Measurements from ENCODE around the gene PLXDC1.

Gene PLXDC1

DNA sequence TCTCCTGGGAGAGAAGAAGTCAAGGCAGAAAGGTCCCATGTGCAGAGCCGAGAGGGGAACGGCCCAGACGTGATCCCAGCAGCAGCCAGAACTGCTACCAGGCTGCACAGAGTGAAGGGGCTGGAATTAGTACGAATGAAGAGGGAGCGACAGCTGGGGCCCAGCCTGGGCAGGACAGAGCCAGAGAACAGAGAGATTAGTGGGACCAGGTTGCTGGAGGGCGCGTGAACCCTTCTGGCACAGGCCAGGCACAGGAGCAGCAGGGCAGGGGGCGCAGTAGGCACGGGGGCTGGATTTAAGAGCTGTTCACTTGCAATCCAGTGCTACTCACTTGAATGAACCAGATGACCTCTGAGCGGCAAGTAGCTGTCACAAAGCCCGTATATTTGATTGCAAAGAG lies 66.9 kb downstream of the PLXDC1 start:
- Mint-ChIP-seq H3K9me3 (no peaks in the 10 kb centered on the region), H3K4me1 (peaks cover 8% of the 10 kb centered on the region), H3K36me3 (peaks cover 5% of the 10 kb centered on the region), H3K4me3 (no peak overlapping the region), H3K27ac (no peak overlapping the region), H3K27me3 (no peaks in the 10 kb centered on the region)

DNA sequence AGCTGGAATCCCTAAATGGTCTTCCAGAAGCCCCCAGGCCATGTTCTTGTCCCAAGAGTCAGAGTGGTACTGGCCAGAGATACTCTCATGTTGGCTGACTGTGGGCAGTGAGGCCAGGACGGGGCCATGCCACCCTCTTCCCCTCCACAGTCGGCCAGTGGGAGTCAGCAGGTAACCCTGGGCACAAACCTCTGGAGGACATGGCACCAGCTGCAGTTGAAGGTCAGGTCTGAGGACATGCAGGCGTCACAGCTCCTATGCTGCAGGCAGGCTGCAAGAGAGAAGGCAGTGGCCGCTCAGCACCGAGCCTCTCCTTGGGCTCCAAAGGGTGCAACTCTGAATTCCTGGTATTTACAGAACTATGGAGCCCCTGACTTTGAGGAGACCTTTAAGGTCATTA lies 68.2 kb downstream of the PLXDC1 start:
- peaks cover 5% of the 10 kb centered on the region for H3K36me3 Mint-ChIP-seq
- H3K9me3 Mint-ChIP-seq = no peaks in the 10 kb centered on the region
- H3K27me3 Mint-ChIP-seq = no peaks in the 10 kb centered on the region
- no peaks in the 10 kb centered on the region for H3K4me1 Mint-ChIP-seq
- no peak overlapping the region for H3K27ac Mint-ChIP-seq
- no peak overlapping the region for H3K4me3 Mint-ChIP-seq

DNA sequence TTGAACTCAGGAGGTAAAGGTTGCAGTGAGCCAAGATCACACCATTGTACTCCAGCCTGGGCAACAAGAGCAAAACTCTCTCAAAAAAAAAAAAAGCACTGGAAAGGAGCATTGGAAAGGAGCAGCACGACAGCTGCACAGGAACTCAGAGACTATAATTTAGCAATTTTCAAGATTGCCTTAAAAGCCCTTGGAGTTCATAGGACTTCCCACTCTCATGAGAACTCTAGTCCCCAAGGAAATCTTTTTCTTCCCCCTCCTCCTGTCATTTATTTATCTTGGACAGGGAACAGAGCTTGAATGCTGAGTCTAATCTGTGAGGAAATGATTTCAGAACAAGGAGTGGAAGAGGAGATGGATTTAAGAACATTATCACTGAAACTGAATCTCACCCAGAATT lies 69.0 kb downstream of the PLXDC1 start:
- Mint-ChIP-seq H3K36me3 (peaks cover 5% of the 10 kb centered on the region), H3K9me3 (no peaks in the 10 kb centered on the region), H3K27ac (no peak overlapping the region), H3K4me1 (no peaks in the 10 kb centered on the region), H3K4me3 (no peak overlapping the region), H3K27me3 (no peaks in the 10 kb centered on the region)

DNA sequence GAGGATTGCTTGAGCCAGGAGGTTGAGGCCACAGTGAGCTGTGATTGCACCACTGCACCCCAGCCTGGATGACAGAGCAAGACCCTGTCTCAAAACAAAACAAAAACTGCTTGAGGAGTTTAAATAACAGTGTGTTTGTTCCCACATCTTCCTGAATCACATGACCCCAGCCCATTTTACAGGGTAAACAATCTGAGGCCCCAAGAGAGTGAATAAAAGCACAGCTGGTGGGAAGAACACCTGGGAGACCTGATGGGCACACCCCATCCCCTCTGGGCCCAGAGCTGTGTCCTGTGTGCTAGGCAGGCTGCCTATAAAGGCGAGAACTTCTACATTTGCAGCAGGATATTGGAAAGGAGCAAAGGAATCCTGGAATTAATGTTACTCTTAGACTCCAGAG lies 69.6 kb downstream of the PLXDC1 start:
- H3K4me3 Mint-ChIP-seq = no peak overlapping the region
- peaks cover 5% of the 10 kb centered on the region for H3K36me3 Mint-ChIP-seq
- no peaks in the 10 kb centered on the region for H3K4me1 Mint-ChIP-seq
- no peaks in the 10 kb centered on the region for H3K9me3 Mint-ChIP-seq
- no peak overlapping the region for H3K27ac Mint-ChIP-seq
- no peaks in the 10 kb centered on the region for H3K27me3 Mint-ChIP-seq

DNA sequence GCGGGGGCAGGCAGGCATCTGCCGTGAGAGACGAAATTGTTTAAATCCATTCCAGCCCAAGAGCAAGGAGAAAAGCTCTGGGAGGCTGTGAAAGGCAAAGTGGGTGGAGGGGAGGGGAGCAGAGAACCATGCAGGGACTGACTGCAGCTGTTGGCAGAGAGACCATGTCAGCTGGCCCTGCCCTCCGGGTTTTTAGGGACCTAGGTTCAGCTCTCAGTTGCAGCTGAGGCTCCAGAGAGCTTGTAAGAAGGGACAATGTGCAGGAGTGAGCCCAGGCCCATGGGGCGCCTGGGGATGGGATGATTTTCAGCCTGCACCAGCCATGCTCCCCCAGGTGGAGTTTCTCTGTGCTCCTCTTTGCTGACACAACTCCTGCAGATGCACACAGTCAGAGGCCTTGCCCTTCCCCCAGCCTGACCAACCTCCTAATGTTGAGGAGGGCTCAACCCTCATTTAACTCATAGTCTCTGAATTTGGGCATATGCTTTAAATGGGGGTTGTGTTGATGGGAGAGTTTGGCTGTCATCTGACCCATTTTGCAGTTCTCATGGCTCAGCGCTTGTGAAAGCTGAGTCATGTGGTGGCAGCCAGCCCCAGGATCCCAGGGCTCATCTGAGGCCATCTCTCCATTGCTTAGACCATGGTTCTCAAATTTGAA lies 70.9 kb downstream of the PLXDC1 start:
- H3K9me3 Mint-ChIP-seq = no peaks in the 10 kb centered on the region
- H3K27ac Mint-ChIP-seq = no peak overlapping the region
- H3K4me3 Mint-ChIP-seq = no peak overlapping the region
- H3K27me3 Mint-ChIP-seq = no peaks in the 10 kb centered on the region
- peaks cover 5% of the 10 kb centered on the region for H3K36me3 Mint-ChIP-seq
- H3K4me1 Mint-ChIP-seq = no peaks in the 10 kb centered on the region

DNA sequence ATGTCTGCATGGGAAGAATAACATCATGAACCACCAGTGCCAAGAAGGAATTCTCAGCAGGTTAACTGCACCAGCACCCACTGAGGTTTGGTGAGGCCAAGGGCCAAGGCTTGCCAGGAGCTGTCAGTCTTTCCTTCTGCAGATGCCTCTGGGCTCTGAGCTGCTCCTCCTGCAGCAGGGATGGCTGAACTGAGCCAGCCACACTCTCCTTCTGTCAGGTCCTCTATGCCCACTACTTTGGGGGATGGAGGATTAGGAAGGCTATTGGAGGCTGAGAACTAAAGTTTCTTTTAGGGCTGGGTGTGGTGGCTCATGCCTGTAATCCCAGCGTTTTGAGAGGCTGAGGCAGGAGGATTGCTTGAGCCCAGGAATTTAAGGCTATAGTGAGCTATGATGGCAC lies 71.6 kb downstream of the PLXDC1 start:
- Mint-ChIP-seq H3K4me1 (no peaks in the 10 kb centered on the region), H3K27ac (no peak overlapping the region)

DNA sequence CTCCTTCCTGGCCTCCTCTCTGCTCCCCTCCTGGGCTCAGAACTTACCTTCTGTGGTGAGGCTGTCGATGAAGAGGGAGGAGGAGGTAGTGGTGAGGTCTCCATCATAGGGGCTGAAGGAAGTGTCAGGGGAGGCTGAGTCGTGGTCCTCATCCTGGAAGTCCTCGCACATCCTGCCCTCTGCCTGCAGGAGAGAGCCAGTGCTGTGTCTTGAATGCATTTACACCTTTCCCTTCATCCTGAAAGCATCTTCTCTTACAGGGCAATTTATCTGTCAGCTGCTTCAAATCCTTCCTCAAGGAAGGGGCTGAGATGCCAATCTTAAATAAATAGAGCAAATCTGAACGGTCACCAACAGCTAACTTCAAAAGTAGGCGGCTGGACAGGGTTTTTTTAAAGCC lies 73.6 kb downstream of the PLXDC1 start:
- H3K4me1 Mint-ChIP-seq = no peaks in the 10 kb centered on the region
- H3K4me3 Mint-ChIP-seq = no peak overlapping the region
- no peaks in the 10 kb centered on the region for H3K9me3 Mint-ChIP-seq
- H3K27me3 Mint-ChIP-seq = no peaks in the 10 kb centered on the region
- H3K27ac Mint-ChIP-seq = no peak overlapping the region
- H3K36me3 Mint-ChIP-seq = no peaks in the 10 kb centered on the region

More for the DNA sequence above, 71.6 kb downstream of the PLXDC1 start:
- no peaks in the 10 kb centered on the region for H3K27me3 Mint-ChIP-seq
- H3K9me3 Mint-ChIP-seq = no peaks in the 10 kb centered on the region
- peaks cover 3% of the 10 kb centered on the region for H3K36me3 Mint-ChIP-seq
- no peak overlapping the region for H3K4me3 Mint-ChIP-seq

DNA sequence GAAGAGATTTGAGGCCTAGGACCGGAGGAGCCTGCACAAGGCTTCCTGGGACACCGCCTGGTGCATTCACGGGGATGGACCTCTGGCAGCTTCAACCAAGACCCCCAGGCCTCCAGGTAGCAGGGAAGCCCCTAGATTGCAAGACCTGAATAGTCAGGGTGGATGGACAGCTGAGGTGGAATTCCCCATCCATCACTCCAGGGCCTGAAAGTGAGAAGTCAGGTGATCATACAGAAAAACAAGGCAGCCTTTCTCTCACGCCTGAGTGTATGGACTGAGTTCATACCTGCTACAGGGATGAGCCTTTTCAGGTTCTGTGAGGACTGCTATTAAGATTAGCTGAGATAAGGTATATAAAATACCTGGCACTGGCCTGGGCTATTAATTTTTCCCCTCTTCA lies 74.2 kb downstream of the PLXDC1 start:
- Mint-ChIP-seq H3K27ac (no peak overlapping the region), H3K4me1 (no peaks in the 10 kb centered on the region)

DNA sequence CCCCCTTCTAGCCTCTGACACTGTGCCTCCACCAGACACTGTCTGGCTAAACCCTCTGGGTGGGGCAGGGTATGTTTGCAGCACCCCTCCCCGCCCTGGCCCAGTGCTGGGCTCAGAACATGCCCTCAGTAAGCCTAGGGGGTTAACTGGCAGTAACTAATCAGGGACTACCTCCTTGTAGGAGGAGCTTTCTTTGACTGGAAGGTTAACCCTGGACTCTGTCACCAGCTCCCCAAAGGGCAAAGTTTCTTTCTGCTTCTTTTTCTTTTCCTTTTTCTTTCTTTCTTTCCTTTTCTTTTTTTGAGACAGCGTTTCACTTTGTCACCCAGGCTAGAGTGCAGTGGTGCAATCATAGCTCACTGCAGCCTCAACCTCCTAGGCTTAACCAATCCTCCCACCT lies 76.8 kb downstream of the PLXDC1 start:
- Mint-ChIP-seq H3K27ac (no peak overlapping the region), H3K4me1 (peaks cover 1% of the 10 kb centered on the region), H3K27me3 (no peaks in the 10 kb centered on the region), H3K4me3 (no peak overlapping the region), H3K36me3 (no peaks in the 10 kb centered on the region), H3K9me3 (no peaks in the 10 kb centered on the region)

More for the DNA sequence above, 74.2 kb downstream of the PLXDC1 start:
- Mint-ChIP-seq H3K9me3 (no peaks in the 10 kb centered on the region), H3K4me3 (no peak overlapping the region), H3K36me3 (no peaks in the 10 kb centered on the region), H3K27me3 (no peaks in the 10 kb centered on the region)

DNA sequence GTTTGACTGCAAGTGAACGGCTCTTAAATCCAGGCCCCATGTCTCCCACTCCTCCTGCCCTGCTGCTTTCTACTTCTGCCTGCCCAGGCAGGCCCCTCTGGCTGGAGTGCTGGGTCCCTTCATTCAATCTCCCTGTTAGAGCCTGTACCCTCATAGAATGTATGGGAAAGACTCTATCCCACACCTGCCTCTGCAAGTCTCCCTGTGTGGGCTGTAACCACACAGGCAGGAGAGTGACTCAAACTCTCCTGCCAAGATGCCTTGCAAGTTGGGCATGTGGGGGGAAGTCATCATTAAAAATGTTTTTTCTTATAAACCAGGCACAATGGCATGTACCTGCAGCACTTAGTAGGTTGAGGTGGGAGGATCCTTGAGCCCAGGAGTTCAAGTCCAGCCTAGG lies 77.5 kb downstream of the PLXDC1 start:
- no peaks in the 10 kb centered on the region for H3K9me3 Mint-ChIP-seq
- H3K4me1 Mint-ChIP-seq = peaks cover 7% of the 10 kb centered on the region
- H3K27ac Mint-ChIP-seq = no peak overlapping the region
- no peak overlapping the region for H3K4me3 Mint-ChIP-seq
- no peaks in the 10 kb centered on the region for H3K36me3 Mint-ChIP-seq
- no peaks in the 10 kb centered on the region for H3K27me3 Mint-ChIP-seq

DNA sequence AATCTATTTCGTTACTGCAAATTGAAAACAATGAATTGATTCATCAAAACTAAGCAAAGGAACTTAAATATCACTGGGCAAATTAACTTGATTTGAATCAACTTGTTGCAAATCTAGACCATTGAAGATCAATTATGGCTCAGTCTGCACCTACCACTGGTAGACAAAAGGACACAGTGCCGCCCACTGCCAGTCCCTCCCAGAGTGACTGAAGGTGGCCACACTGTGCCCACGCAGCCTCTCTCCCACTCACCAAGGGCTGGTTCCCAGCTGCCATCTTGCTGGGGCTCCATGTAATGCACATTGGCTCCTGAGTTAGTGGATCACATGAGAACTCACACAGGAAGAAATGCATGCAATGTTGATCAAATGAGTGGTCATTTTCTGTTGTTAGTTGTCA lies 78.1 kb downstream of the PLXDC1 start:
- Mint-ChIP-seq H3K27me3 (no peaks in the 10 kb centered on the region), H3K4me3 (no peak overlapping the region), H3K36me3 (no peaks in the 10 kb centered on the region), H3K4me1 (peaks cover 7% of the 10 kb centered on the region), H3K27ac (no peak overlapping the region), H3K9me3 (no peaks in the 10 kb centered on the region)

DNA sequence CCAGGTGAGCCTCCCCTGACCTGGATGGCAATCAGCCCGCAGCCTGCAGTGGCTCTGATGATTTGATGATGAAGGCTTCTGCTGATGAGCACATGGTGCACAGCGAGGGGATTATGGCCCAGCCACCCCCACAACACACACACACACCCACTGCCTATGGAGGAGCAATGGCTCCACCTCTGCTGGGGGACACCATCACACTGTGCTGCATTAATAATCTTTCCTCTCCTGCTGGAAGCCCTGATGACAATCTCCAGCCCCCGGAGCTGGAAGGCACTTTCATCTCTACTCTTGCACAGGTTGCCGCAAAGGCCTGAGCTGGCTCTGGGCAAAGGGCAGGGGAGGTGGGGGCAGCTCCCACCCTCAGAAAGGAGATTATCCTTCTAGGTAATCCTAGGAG lies 79.9 kb downstream of the PLXDC1 start:
- H3K27me3 Mint-ChIP-seq = no peaks in the 10 kb centered on the region
- H3K27ac Mint-ChIP-seq = no peak overlapping the region
- no peaks in the 10 kb centered on the region for H3K9me3 Mint-ChIP-seq
- no peaks in the 10 kb centered on the region for H3K36me3 Mint-ChIP-seq
- peaks cover 7% of the 10 kb centered on the region for H3K4me1 Mint-ChIP-seq
- H3K4me3 Mint-ChIP-seq = no peak overlapping the region

DNA sequence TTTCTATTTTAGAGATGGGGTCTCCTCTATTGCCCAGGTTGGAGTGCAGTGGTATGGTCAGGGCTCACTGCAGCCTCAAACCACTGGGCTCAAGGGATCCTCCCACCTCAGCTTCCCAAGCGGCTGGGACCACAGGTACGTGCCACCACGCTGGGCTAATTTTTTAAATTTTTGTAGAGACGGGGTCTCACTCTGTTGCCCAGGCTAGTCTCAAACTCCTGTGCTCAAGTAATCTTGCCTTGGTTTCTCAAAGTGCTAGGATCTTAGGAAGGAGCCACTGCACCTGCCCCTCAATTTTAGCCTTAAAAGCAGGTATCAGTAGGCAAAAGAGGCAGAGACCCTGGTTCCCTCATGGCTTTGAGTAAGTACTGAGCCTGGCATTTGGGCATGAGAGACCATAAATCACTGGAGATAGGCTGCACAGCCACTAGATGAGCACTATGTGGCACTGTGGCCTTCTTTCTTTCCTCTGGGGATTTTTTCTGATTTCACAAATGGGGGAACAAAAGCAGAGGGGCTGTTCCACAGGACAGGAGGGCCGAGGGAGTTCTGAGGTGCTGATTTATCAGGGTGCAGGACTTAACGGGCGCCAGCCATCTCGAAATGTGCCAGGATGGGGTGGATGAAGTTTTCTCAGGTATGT lies 82.2 kb downstream of the PLXDC1 start:
- no peaks in the 10 kb centered on the region for H3K36me3 Mint-ChIP-seq
- no peak overlapping the region for H3K4me3 Mint-ChIP-seq
- no peak overlapping the region for H3K27ac Mint-ChIP-seq
- H3K9me3 Mint-ChIP-seq = no peaks in the 10 kb centered on the region
- H3K4me1 Mint-ChIP-seq = peaks cover 7% of the 10 kb centered on the region
- H3K27me3 Mint-ChIP-seq = no peaks in the 10 kb centered on the region

DNA sequence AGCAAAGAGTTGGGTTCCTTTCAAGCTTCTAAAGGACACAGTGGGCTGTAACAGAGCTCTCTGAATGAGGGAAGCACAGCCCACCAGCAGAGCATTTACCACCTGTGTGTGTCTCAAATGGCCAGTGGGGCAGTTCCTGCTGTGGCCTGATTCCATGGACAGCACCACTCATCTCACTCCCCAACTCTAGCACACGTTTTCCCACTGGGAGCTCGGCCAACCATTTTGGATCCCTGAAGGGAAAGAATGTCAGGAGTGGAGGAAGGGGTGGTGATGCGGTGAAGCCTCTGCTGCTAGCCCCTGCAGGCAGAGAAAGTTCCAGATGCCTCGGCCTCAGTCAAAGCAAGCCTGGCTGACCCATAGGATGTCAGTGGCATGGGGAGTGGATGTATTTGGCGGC lies 86.6 kb downstream of the PLXDC1 start:
- H3K27me3 Mint-ChIP-seq = no peaks in the 10 kb centered on the region
- no peak overlapping the region for H3K27ac Mint-ChIP-seq
- H3K4me1 Mint-ChIP-seq = peaks cover 7% of the 10 kb centered on the region
- H3K9me3 Mint-ChIP-seq = no peaks in the 10 kb centered on the region
- H3K4me3 Mint-ChIP-seq = no peak overlapping the region
- H3K36me3 Mint-ChIP-seq = no peaks in the 10 kb centered on the region

DNA sequence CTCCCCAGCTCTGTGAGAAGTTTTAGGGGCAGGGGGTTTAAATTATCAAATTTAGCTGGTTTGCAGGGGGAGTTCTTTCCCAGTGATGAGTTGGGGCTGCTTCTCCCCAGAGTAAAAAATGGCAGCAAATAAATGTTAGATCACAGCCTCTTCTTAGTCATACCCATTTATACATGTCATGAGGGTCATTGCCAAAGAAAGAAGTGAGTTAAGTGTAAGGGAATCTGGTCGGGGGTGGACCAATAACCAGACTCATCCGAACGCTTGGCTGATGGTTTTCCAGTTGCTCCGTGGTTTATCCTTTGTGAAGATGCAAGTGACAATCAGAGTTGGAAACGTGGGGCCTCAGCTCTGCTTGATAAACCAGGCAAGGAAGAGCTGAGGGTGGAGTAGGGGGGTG lies 87.1 kb downstream of the PLXDC1 start:
- Mint-ChIP-seq H3K27ac (no peak overlapping the region), H3K4me3 (no peak overlapping the region), H3K27me3 (no peaks in the 10 kb centered on the region)

DNA sequence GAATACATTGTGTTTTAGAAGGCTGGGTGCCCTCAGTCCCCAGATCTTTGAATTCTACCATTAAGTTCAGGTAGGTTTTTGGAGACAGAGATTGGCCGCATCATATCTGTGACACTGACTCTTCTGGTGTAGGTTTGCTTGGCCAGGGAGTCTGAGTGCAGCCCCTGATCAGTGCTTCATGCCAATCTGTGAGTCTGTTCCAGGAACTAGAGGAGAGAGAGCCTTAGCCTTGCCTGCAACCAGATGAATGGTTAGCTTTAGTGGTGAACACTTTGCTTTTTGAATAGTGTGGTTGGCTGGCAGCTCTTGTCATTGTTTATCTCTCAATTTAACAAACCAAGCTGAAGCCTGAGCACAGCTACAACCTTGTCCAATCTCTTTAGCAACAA lies 87.8 kb downstream of the PLXDC1 start:
- Mint-ChIP-seq H3K9me3 (no peaks in the 10 kb centered on the region), H3K36me3 (no peaks in the 10 kb centered on the region), H3K4me1 (no peaks in the 10 kb centered on the region), H3K4me3 (no peak overlapping the region), H3K27me3 (no peaks in the 10 kb centered on the region), H3K27ac (no peak overlapping the region)

More for the DNA sequence above, 87.1 kb downstream of the PLXDC1 start:
- H3K9me3 Mint-ChIP-seq = no peaks in the 10 kb centered on the region
- H3K4me1 Mint-ChIP-seq = peaks cover 2% of the 10 kb centered on the region
- no peaks in the 10 kb centered on the region for H3K36me3 Mint-ChIP-seq

Measured in activated naive CD4-positive, alpha-beta T cell treated with anti-CD3 and anti-CD28 coated beads, Interleukin-2, amount 50 U/mL, for 24 hours (primary cell).